B cell (primary cell): ENCODE results near the gene ME1.

Experiments
- EZH2 ChIP-seq: IDR thresholded peaks from 2 replicates; pipeline ENCODE4 v1.6.1; 2012; ENCODE audit warnings: borderline replicate concordance, low read depth, mild to moderate bottlenecking, moderate library complexity, low read length; ENCODE audit not compliant: insufficient read depth, poor library complexity, severe bottlenecking
- TF ChIP-seq, protein P1 (sequence below): fragments of 200-600 bp; IDR thresholded peaks from one replicate; pipeline ENCODE4 v1.8.0; 2022; ENCODE audit warnings: antibody characterized with exemption, mild to moderate bottlenecking

DNA sequence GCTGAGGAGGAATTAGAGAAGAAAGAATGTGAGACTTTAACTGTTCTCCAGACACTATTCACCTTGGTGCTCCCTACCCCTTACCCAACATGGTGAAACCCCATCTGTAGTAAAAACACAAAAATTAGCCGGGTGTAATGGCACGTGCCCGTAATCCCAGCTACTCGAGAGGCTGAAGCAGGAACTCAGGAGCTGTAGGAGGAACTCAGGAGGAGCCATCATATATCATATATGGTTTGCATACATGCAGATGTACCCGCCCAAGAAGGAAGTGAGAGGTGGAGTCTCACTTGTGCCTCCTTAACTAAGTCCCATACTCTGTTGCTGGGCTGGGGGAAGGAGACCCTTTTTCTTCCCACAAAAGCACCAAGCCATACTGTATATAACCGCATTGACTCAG is 35.5 kb upstream of the ME1 start:
- TF ChIP-seq, protein P1, sequence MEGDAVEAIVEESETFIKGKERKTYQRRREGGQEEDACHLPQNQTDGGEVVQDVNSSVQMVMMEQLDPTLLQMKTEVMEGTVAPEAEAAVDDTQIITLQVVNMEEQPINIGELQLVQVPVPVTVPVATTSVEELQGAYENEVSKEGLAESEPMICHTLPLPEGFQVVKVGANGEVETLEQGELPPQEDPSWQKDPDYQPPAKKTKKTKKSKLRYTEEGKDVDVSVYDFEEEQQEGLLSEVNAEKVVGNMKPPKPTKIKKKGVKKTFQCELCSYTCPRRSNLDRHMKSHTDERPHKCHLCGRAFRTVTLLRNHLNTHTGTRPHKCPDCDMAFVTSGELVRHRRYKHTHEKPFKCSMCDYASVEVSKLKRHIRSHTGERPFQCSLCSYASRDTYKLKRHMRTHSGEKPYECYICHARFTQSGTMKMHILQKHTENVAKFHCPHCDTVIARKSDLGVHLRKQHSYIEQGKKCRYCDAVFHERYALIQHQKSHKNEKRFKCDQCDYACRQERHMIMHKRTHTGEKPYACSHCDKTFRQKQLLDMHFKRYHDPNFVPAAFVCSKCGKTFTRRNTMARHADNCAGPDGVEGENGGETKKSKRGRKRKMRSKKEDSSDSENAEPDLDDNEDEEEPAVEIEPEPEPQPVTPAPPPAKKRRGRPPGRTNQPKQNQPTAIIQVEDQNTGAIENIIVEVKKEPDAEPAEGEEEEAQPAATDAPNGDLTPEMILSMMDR = no peak
- TF ChIP-seq EZH2 = no peak
